Astrocyte (in vitro differentiated cells and primary cell): Measurements from ENCODE around the gene PRX. TPM values are rescaled to one million over a fixed set of nuclear protein-coding genes. Genes with fewer than 3 reads are reported as not detected.
"Not testable (repeated sequence)": the region's sequence is repeated elsewhere in the genome, so short reads cannot be mapped to it uniquely, and the experiment has no call there.

Experiments used
- DNase-seq: peaks from one replicate; pipeline ENCODE4 v3.0.0-alpha.2; 2010; ENCODE audit warnings: low read depth
- FAIRE-seq: peaks from 2 replicates; lab custom pipeline; 2011; peaks lifted over from hg19 to GRCh38; lab: Jason Lieb, UNC
- H2AFZ ChIP-seq: 2 replicates; pipeline ENCODE4 v1.6.0; 2012; ENCODE audit warnings: low read depth, low read length, inconsistent platforms
- H3K27ac ChIP-seq: 2 replicates; pipeline ENCODE4 v1.5.1; 2011; ENCODE audit warnings: low read depth, low read length, inconsistent platforms
- H3K27me3 ChIP-seq: 2 replicates; pipeline ENCODE4 v1.6.0; 2011; ENCODE audit warnings: low read length, inconsistent platforms; ENCODE audit not compliant: insufficient read depth
- H3K36me3 ChIP-seq: 2 replicates; pipeline ENCODE4 v1.5.1; 2011; ENCODE audit warnings: low read length, inconsistent platforms; ENCODE audit not compliant: insufficient read depth
- H3K4me1 ChIP-seq: 2 replicates; pipeline ENCODE4 v1.5.1; 2011; ENCODE audit warnings: low read length, inconsistent platforms; ENCODE audit not compliant: insufficient read depth
- H3K4me2 ChIP-seq: 2 replicates; pipeline ENCODE4 v1.6.0; 2012; ENCODE audit warnings: low read length, inconsistent platforms
- H3K4me3 ChIP-seq: 2 replicates; pipeline ENCODE4 v1.5.1; 2011; ENCODE audit warnings: low read depth, mild to moderate bottlenecking, low read length, inconsistent platforms; ENCODE audit not compliant: insufficient read depth
- H3K79me2 ChIP-seq: 2 replicates; pipeline ENCODE4 v1.6.0; 2012; ENCODE audit warnings: mild to moderate bottlenecking, low read length, inconsistent platforms; ENCODE audit not compliant: insufficient read depth
- H3K9ac ChIP-seq: 2 replicates; pipeline ENCODE4 v1.6.0; 2012; ENCODE audit warnings: mild to moderate bottlenecking, low read length, inconsistent platforms
- H3K9me3 ChIP-seq: 2 replicates; pipeline ENCODE4 v1.5.1; 2012; ENCODE audit warnings: low read depth, mild to moderate bottlenecking, low read length, inconsistent platforms; ENCODE audit not compliant: insufficient read depth
- H4K20me1 ChIP-seq: 2 replicates; pipeline ENCODE4 v1.6.0; 2012; ENCODE audit warnings: low read length, inconsistent platforms; ENCODE audit not compliant: insufficient read depth
- H3K27ac Mint-ChIP-seq: one replicate; pipeline ENCODE4 v1.8.0; 2021; ENCODE audit warnings: mild to moderate bottlenecking, mixed read lengths; ENCODE audit not compliant: unreplicated experiment
- H3K27me3 Mint-ChIP-seq: one replicate; pipeline ENCODE4 v1.8.0; 2021; ENCODE audit warnings: low read depth, mixed read lengths; ENCODE audit not compliant: unreplicated experiment
- H3K36me3 Mint-ChIP-seq: one replicate; pipeline ENCODE4 v1.8.0; 2021; ENCODE audit warnings: low read depth, mixed read lengths; ENCODE audit not compliant: unreplicated experiment
- H3K4me1 Mint-ChIP-seq: one replicate; pipeline ENCODE4 v1.8.0; 2021; ENCODE audit warnings: low read depth, mixed read lengths; ENCODE audit not compliant: unreplicated experiment
- H3K4me3 Mint-ChIP-seq: one replicate; pipeline ENCODE4 v1.8.0; 2021; ENCODE audit warnings: mild to moderate bottlenecking, moderate library complexity, mixed read lengths; ENCODE audit not compliant: unreplicated experiment
- H3K9me3 Mint-ChIP-seq: one replicate; pipeline ENCODE4 v1.8.0; 2021; ENCODE audit warnings: mild to moderate bottlenecking, mixed read lengths; ENCODE audit not compliant: unreplicated experiment
- EZH2 ChIP-seq: IDR thresholded peaks from 2 replicates; pipeline ENCODE4 v1.6.1; 2012; ENCODE audit warnings: mild to moderate bottlenecking, low read length, inconsistent platforms; ENCODE audit not compliant: insufficient read depth
- total RNA-seq: library from RNA; stranded (reverse); gene quantifications from 2 replicates; pipeline ENCODE4 v1.2.1, GENCODE V29; 2021
- TF ChIP-seq, protein P1 (sequence below): IDR thresholded peaks from 2 replicates; pipeline ENCODE4 v1.5.1; 2011; ENCODE audit warnings: low read depth, mild to moderate bottlenecking, inconsistent platforms, low read length, moderate library complexity; ENCODE audit not compliant: insufficient read depth

Gene PRX
- total RNA-seq, 1 donor from 2014 or later: 1.5 TPM

DNA sequence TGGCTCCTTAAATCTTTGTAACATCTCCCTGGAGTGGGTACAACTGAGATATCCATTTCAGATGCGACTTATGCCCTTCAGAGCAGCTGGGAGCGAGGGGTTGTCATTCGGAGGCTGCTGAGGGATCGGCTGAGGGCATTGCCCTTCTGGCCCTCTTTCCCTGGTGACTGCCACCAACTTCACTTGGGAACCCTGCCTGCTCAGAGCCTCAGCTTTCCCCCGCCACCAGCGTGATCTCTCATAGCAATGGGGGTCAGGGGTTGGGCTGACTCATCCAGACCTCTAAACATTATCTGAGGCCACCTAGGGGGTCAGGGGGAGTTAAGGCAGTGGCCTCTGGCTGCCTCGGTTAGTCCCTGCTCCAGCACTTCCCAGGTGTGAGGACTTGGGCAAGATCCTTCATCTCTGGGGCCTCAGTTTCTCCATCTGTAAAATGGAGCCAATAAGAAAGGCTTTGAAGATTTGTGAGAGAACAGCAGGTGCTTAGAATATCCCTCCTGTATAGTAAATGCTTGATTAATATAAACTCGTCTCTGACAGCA, 1.1 kb downstream of the PRX start:
- Mint-ChIP-seq H3K4me1 (peaks cover 1% of the 10 kb centered on the region), H3K4me3 (no peak overlapping the region), H3K9me3 (no peaks in the 10 kb centered on the region), H3K36me3 (no peaks in the 10 kb centered on the region), H3K27ac (no peak overlapping the region), H3K27me3 (peaks cover 2% of the 10 kb centered on the region)
- FAIRE-seq: no peak
- TF ChIP-seq EZH2: no peak
- TF ChIP-seq, protein P1, sequence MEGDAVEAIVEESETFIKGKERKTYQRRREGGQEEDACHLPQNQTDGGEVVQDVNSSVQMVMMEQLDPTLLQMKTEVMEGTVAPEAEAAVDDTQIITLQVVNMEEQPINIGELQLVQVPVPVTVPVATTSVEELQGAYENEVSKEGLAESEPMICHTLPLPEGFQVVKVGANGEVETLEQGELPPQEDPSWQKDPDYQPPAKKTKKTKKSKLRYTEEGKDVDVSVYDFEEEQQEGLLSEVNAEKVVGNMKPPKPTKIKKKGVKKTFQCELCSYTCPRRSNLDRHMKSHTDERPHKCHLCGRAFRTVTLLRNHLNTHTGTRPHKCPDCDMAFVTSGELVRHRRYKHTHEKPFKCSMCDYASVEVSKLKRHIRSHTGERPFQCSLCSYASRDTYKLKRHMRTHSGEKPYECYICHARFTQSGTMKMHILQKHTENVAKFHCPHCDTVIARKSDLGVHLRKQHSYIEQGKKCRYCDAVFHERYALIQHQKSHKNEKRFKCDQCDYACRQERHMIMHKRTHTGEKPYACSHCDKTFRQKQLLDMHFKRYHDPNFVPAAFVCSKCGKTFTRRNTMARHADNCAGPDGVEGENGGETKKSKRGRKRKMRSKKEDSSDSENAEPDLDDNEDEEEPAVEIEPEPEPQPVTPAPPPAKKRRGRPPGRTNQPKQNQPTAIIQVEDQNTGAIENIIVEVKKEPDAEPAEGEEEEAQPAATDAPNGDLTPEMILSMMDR: no peak
- Histone ChIP-seq H3K9ac (no peak overlapping the region), H3K9me3 (no peaks in the 10 kb centered on the region), H3K27me3 (no peaks in the 10 kb centered on the region), H3K79me2 (no peaks in the 10 kb centered on the region), H4K20me1 (no peaks in the 10 kb centered on the region), H3K4me1 (peaks cover 9% of the 10 kb centered on the region), H3K27ac (no peak overlapping the region), H3K4me3 (no peak overlapping the region), H3K4me2 (no peak overlapping the region), H3K36me3 (no peaks in the 10 kb centered on the region), H2AFZ (no peak overlapping the region)
- no peak for DNase-seq

DNA sequence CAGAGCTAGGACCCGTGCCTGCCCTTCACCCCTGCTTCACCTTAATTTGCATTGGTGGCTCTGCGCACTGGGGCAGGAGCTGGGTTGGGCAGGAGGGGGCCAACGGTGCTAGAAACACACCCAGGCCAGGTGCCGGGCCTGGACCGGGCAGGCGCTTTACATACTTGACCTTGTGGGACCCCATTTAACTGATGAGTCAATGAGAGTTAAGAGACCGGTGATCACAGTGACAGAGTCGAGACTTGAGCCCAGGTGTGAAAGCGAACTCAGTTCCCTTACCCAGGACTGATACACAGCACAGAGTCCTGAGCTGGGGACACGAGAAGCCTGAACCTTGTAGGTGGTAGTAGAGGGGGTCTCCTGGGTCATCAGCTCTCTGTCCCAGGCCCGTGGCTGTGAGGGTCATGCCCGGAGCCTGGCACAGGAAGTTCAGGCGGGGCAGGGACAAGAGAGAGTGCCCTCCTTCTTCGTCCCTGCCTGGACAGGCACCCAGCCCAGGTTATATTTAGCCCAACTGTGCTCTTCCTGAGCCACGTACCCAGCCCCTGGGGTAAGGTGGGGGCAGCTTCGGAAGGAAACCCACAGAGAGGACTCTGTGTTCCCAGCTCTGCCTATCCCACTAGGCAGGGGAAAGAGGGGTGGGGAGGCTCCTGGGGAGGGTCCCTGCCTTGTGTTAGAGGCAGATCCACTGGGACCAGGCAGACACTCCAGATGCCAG, 1.9 kb downstream of the PRX start:
- Histone ChIP-seq H3K27me3 (no peaks in the 10 kb centered on the region), H3K4me3 (no peak overlapping the region), H3K27ac (no peak overlapping the region), H3K4me1 (peaks cover 4% of the 10 kb centered on the region), H3K36me3 (no peaks in the 10 kb centered on the region), H3K9me3 (no peaks in the 10 kb centered on the region), H2AFZ (no peak overlapping the region), H4K20me1 (no peaks in the 10 kb centered on the region), H3K79me2 (no peaks in the 10 kb centered on the region), H3K9ac (no peak overlapping the region), H3K4me2 (no peak overlapping the region)
- TF ChIP-seq, protein P1: no peak
- TF ChIP-seq EZH2: no peak
- no peak overlapping the region for H3K27ac Mint-ChIP-seq
- H3K27me3 Mint-ChIP-seq: peaks cover 2% of the 10 kb centered on the region
- H3K9me3 Mint-ChIP-seq: no peaks in the 10 kb centered on the region
- peaks cover 1% of the 10 kb centered on the region for H3K4me1 Mint-ChIP-seq
- DNase-seq: no peak
- no peaks in the 10 kb centered on the region for H3K36me3 Mint-ChIP-seq
- FAIRE-seq: no peak
- no peak overlapping the region for H3K4me3 Mint-ChIP-seq

DNA sequence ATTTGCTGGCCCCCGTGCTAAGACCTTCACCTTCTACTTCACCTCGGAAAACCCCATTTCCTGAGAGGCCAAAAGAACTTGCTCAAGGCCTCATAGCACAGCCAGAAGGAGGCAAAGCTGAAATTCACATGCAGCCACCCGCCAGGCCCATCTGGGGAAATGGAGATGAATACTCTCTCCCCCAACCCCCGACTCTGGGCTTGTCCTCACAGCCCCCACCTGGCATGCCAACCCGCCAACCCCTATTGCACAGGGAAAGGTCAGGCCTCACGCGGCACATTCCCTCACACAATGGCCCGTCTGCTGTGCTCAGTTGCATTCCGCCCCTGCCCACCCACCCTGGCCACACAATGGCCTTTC, 3.2 kb downstream of the PRX start:
- no peak overlapping the region for H2AFZ ChIP-seq
- H3K4me1 ChIP-seq: peaks cover 4% of the 10 kb centered on the region
- H3K4me3 ChIP-seq: no peak overlapping the region
- H3K36me3 ChIP-seq: no peaks in the 10 kb centered on the region
- DNase-seq: no peak
- no peak overlapping the region for H3K9ac ChIP-seq
- no peak overlapping the region for H3K27ac Mint-ChIP-seq
- H3K36me3 Mint-ChIP-seq: no peaks in the 10 kb centered on the region
- peaks cover 2% of the 10 kb centered on the region for H3K27me3 Mint-ChIP-seq
- TF ChIP-seq, protein P1: no peak
- TF ChIP-seq EZH2: no peak
- no peaks in the 10 kb centered on the region for H3K79me2 ChIP-seq
- H3K27me3 ChIP-seq: no peaks in the 10 kb centered on the region
- H3K4me3 Mint-ChIP-seq: no peak overlapping the region
- FAIRE-seq: no peak
- H3K9me3 ChIP-seq: no peaks in the 10 kb centered on the region
- H3K27ac ChIP-seq: no peak overlapping the region
- no peaks in the 10 kb centered on the region for H4K20me1 ChIP-seq
- H3K9me3 Mint-ChIP-seq: no peaks in the 10 kb centered on the region
- H3K4me1 Mint-ChIP-seq: peaks cover 1% of the 10 kb centered on the region
- H3K4me2 ChIP-seq: no peak overlapping the region

DNA sequence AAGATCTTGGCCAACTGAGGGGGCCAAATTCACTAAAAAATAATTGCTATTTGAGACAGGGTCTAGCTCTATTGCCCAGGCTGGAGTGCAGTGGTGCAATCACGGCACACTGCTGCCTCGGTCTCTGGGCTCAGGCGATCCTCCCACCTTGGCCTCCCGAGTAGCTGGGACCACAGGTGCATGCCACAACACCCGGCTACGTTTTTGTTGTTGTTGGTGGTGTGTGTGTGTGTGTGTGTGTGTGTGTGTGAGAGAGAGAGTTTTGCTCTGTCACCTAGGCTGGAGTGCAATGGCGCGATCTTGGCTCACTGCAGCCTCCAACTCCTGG, 4.6 kb downstream of the PRX start:
- not testable (repeated sequence) for H3K79me2 ChIP-seq, DNase-seq

More for the DNA sequence above, 4.6 kb downstream of the PRX start:
- not testable (repeated sequence) for H3K4me2 ChIP-seq, H3K27me3 Mint-ChIP-seq, H3K27me3 ChIP-seq, H3K4me3 ChIP-seq, H3K36me3 ChIP-seq, H3K4me1 Mint-ChIP-seq, H3K4me1 ChIP-seq, H2AFZ ChIP-seq, H3K9me3 ChIP-seq, H3K4me3 Mint-ChIP-seq, H3K27ac ChIP-seq, H3K9ac ChIP-seq, FAIRE-seq, H3K36me3 Mint-ChIP-seq, H3K27ac Mint-ChIP-seq, H3K9me3 Mint-ChIP-seq, H4K20me1 ChIP-seq
